Epidermal melanocyte (primary cell): ENCODE results near the gene MYH14.
A peak's percentile ranks its signal among the peaks of the same experiment; 100 is the strongest.
"Not testable (repeated sequence)": the region's sequence is repeated elsewhere in the genome, so short reads cannot be mapped to it uniquely, and the experiment has no call there.

ENCODE experiments used
- DNase-seq: peaks from one replicate; pipeline ENCODE4 v3.0.0; 2011; ENCODE audit warnings: low spot score; ENCODE audit not compliant: insufficient read length

MYH14 gene

DNA sequence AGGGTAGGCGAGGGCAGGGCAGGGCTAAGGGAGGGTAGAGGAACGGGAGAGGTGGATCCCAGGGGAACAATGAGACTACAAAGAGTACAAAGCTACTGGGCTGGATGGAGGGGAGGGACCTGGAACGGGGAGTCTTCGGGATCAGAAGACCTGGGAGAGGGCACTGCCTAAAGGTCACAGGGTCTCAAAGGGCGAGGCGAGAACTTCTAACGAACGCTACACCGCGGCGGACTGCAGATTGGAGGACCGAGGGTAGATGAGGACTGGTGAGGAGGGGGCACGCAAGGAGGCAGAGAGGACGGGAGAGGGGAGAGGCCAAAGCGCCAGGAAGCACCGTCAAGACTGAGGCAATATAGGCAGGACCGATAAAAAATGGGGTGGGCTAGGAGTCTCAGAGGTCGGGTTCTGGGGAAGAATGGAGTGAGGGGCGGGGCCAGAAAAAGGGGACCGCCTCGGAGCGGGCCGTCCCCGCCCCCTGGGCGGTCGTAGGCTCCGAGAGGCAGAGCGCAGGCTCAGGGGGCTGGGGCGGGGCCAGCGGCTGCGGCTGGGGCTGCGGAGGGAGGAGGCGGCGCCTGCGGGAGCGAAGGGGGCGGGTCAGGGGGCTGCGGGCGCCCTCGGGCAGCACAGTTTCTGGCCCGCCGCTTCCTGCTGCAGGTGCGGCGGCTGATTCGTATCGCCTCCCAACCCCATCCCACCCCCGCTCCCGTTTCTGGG is 127.1 kb downstream of the MYH14 start:
- no peak for DNase-seq

DNA sequence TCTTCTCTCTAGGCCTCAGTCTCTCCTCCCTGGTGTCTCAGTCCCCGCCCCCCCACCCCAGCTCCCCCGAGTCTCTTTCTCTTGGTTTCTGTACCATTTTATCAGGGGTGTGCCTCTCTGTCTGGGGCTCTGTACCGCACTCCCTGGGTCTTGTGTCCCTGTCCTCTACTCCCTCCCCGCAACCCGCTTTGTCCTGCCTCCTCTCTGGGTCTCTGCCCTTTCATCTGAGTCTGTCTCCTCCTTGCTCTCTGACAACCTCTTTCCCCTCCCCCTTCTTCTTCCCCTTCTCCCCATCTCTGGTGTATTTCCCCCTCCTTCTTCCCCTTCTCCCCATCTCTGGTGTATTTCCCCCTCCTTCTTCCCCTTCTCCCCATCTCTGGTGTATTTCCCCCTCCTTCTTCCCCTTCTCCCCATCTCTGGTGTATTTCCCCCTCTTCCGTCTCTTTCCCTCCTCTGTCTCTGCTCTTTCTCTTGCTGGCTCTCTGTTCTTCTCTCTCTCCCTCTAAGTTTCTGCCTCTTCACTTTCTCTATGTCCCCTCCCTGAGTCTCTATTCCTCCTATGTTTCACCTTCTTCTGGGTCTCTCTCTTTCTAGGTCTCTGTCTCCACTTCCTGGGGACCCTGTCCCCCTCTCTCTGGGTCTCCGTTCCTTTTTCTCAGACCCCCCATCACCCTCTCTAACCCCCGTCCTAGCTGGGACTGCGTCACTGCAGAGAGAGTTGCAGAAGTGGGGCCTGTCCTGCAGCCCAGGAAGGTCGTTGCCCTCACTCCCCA is 128.0 kb downstream of the MYH14 start:
- no peak for DNase-seq

DNA sequence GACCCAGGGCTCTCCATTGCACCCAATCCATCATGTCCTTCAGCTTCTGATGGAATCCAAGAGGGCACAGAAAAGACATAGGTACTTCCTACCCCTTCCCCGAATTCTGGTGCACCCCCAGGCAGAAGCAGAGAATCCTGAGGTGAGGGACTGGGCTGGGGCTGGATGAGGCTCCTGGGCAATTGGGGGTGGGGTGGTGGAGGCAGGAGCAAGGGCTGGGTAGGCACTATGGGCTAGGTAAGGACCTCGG is 128.5 kb downstream of the MYH14 start:
- DNase-seq: no peak

DNA sequence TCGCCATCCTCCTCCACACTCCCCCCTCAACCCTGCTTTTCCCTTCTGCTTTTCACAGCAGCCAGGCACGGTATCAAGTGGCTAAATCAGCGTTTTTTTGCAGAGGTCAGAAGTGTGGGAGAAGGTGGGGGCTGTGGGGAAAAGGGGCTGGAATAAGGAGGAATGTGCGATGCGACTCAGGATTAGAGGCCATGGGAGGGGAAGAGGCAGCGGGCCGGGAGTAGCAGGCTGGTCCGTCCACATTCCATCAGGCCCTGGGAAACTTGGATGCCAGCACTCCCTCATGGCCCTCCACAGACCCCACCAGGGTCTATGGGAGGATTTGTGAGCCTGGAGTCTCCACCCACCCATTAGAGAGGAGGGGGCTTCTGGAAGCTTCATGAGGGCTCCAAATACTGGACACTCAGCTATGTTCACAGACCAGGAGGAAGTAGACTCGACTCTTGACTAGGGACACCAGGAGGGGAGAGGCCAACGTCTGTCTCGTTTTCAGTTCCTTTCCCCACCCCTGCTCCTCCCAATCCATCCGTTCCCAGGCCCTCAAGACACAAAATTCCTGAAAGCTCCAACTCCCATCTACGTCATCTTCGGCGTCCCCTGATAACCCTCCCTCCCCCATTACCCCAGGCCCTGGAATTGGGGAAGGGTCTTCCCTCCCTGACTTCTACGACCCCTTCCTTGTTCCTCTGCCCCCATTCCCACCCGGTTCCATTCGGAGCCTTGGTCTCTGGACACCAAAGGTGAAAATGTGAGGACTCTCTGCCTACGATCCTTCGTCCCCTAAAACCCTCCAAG is 129.0 kb downstream of the MYH14 start:
- no peak for DNase-seq

DNA sequence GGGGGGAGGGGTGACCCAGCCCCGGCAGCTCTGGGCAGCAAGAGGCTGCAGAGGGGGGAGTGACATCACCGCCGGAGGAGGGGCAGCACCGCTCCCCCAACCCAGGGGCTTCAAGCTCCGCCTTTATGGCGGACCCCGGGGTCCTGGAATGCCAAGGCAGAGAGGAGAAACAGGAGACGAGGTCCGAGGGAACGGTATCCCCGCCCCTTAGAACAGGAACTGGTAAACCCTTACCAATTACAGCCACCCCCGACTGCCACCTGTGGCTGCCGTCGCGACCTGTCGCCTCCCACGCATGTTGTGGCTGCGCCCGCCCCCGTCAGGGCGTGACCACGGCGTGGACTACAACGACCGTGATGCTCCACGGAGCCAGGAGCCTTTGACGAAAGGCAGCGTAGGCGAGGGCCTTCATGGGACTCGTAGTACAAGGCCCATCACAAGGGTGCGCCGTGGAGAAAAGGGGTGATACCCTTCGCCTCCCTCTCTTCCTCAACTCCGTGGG is 129.9 kb downstream of the MYH14 start:
- no peak for DNase-seq

DNA sequence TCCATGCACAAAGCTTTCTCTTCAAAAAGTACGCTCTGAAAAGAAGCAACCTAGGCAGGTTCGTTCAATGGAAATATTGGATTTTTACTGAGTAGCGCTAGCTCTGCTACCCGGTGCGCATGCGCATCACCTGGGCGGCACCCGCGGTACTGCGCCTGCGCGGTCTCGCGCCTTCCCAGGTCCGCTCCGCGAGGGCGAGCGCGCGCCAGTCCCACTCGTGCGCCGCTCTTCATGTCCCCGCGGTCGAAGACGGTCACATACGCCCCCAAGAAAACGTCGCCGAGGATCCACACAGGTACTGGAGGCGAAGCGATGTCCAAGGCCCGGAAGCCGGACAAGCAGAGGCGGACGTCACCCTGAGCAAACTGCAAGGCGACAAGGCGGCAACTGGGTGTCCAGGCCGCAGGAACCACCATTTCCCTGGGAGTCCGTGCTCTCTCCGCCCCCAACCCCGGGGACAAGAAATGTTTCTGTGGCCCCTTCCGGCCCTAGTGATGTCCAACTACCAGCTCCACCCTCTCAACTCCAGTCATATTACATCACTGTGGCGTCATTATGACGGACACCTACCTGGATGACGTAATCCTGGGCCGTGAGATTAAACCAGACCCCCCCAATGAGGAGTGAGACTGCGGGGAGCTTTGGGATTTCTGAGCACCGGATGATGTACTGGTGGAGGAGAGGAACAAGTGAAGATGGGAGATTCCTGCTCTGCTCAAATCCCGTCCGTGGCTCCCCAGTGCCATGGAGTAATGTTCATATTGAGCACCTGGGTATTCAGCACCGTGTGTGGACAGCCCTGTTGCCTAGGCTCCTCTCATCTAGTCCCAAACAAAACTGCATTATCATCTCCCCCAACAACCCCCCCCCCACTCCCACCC is 130.6 kb downstream of the MYH14 start:
- peak; percentile 96 for DNase-seq

DNA sequence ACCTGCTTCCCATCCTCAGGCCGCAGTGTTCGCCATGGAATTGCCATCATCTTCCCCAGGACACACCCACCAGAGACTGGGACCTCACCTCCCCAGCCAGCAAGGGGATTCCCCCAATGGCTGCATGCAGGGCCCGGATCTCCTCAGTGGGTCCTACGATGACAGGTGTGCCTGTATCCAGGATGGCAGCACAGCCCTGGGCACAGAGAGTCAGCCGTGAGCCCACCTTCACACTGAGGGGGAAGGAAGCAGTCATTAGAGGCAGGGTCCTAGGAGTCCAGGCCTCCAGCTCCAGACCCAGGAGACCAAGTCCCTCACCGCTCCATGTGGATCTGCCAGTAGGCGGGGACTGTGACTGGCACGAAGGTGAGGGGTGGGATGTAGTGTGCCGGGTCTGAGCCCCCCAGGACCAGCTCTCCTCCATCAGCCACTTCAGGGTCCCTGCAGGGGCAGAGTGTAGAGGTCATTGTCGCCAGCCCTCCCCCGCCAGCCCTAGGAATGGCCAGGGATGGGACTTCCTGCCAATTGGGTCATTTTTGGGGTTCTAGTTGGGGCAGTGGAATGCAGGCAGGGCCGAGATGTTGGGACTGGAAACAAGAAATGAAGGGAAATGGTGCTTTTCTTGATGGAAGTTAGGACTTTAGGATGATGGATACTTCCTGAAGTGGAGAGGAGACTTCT is 131.5 kb downstream of the MYH14 start:
- no peak for DNase-seq

DNA sequence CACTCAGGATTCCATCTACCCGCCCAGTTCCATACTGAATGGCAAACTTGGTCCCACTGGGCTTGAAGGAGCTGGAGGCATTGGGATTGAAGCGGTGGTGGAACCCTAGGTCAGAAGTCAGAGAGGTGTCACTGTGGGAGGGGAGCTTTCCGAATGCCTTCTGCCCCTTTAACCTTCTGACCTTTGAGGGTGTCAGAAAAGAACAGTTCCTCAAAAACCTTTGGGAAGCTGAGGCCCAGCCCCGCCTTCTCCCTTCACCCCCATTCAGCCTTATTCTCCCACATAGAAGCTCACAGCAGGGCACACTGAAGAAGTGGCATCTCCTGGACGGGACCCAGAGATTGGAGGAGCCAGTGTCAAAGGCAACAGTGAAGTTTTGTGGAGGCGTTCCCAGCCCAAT is 133.6 kb downstream of the MYH14 start:
- DNase-seq: not testable (repeated sequence)

DNA sequence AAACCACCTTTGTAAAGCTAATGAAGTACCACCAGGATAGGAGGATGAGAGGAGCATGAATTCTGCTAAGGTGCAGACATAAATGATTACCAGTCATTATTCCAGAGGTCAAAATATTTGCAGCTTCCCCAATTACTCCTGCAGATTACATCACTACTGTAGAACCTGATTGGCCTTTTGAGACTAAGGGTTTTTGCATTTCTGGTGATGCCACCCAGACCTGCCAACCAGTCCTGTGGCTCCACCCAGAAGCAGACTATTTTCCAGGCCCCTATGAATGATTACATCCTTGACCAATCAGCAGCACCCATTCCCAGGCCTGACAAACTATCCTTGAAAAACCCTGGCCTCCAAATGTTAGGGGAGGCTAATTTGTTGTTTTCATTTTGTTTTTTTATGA is 136.9 kb downstream of the MYH14 start:
- no peak for DNase-seq

DNA sequence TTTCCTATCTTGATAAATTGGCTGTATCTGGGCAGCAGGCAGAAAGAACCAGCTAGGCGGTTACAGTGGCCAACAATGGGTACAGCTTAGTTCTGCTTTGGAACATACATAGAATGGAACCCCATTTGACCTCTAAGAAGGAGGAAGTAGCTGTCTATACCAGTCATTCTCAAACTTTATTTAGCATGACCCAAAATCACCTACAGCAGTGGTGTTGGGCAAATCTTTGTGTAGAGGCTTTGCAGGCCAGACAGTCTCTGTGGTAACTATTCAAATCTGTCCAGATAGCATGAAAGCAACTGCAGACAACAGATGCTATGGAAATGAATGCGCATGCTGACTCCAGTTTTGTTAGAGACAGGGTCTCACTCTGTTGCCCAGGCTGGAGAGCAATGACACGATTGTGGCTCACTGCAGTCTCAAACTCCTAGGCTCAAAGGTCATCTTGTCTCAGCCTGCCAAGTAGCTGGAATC is 137.7 kb downstream of the MYH14 start:
- DNase-seq: no peak

DNA sequence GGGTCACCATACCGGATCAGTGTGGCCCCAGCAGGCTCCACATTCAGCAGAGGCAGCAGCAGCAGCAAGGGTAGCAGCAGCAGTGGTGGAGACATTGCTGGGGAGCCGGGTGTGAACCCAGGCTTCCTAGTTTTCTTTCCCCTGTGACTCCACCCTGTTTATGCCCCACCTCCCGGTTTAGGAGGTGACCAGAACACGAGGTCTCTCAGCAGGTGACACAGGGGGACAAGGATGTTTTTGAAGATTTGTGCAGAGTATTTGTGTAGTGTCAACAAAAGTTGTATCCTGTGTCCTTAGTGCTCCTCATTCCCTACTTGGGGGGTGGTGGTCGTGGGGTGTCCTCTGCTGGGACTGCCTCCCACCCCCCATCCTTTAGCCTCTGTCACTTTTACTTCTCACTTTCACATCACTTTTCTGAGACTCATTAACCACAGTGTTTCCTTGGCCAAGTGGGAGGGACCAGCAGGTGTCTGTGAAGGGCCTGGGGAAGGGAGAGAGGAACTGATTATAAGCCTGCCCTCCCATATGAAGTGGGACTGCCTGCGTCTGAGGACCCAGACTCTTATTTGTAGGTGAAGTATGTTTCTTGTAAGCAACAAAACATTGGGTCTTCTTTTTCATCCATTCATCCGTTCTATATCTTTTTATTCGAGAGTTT is 141.4 kb downstream of the MYH14 start:
- no peak for DNase-seq

DNA sequence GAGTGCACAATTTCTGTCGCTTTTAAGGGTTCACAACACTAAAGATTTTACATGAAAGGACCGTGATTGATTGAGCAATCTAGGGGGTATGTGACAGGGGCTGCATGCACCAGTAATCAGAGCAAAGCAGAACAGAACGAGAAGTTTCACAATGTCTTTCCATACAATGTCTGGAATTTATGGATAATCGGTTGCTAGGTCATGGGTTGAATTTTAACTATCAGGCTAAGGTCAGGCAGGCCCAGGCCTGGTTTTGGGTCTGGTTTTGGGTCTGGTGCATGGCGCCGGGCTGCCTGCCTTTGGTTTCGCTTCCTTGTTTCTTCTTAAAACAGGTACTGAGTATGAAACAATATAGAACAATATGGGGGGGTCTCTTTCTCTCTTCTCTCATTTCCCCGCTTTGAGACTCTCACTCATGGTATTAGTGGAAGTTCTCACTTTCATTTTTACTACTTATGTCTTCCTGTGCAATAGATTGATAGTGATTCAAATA is 143.7 kb downstream of the MYH14 start:
- DNase-seq: not testable (repeated sequence)

DNA sequence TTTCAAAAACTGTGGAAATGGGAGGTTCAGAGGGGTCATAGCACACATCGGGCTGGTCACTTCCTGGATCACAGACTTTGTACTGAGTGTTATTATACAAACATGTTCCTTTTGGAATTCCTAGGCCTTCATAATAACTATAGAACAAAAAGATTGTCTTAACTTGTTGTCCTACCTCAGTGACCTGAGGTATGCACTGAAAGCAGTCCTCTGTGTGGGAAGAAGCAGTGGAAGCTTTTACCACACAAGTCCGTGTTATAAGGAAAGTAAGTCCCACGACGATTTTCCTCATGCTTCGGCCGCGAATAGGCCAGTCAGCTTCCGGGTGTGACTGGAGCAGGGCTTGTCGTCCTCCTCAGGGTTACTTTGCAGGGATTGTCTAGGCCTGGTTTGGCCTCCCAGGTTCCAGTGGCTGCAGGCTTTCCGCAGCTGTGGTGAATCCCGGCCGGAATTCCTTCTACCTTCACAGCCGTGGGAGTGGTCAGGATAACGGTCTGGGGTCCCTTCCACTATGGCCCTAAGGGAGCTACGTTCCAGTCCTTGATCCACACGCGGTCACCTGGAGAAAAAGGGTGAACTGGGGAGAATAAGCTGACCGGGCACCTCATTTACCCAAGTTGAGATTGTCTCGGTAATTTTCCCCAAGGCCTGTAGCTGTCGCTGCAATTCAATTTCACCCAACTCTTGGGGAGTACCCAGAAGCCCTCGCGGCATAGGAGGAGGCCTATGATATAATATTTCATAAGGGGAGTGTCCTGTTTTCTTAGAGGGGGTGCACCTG is 146.0 kb downstream of the MYH14 start:
- no peak for DNase-seq

DNA sequence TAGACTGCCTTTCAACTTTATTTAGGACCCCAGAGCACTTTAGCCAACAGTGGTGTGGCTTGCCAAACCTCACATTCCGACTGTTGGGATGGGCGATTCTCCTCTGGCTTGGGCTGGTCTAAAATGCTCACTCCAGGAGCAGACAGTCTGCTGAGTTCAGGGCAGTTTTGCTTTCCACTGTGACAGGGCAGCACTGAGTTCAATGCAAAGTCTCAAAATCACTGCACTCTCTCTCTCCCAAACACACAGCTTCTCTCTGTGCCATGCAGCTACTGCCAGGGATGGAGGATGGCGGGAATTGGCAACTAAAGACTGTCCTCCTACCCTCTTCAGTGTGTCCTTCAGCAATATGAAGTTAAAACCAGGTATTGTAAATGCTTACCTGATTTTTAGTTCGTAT is 148.8 kb downstream of the MYH14 start:
- no peak for DNase-seq

DNA sequence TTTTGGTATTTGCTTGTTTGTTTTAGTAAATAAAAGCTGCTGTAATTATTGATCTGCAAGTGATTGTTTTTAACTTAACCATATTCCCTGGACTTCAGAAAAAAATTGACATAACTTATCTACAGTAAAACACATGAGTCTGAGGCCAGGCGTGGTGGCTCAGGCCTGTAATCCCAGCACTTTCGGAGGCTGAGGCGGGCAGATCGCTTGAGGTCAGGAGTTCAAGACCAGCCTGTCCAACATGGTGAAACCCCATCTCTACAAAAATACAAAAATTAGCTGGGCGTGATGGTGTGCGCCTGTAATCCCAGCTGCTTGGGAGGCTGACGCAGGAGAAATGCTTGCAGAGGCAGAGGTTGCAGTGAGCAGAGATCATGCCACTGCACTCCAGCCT is 150.1 kb downstream of the MYH14 start:
- not testable (repeated sequence) for DNase-seq

DNA sequence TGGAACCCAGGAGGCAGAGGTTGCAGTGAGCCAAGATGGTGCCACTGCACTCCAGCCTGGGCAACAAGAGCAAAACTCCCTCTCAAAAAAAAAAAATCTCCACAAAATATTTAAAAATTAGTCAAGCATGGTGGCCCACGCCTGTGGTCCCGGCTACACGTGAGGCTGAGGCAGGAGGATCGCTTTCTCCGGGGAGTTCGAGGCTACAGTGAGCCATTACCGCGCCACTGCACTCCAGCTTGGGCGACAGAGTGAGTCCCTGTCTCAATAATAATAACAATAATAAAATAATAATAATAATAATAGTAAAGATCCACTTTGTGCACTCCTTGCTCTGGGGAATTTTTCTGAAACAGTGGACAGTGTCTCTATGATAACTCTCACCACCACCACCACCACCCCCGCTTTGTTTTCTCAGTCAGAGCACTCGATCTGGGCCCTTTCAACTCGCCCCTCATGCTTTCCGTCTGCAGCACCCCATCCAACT is 153.3 kb downstream of the MYH14 start:
- no peak for DNase-seq

DNA sequence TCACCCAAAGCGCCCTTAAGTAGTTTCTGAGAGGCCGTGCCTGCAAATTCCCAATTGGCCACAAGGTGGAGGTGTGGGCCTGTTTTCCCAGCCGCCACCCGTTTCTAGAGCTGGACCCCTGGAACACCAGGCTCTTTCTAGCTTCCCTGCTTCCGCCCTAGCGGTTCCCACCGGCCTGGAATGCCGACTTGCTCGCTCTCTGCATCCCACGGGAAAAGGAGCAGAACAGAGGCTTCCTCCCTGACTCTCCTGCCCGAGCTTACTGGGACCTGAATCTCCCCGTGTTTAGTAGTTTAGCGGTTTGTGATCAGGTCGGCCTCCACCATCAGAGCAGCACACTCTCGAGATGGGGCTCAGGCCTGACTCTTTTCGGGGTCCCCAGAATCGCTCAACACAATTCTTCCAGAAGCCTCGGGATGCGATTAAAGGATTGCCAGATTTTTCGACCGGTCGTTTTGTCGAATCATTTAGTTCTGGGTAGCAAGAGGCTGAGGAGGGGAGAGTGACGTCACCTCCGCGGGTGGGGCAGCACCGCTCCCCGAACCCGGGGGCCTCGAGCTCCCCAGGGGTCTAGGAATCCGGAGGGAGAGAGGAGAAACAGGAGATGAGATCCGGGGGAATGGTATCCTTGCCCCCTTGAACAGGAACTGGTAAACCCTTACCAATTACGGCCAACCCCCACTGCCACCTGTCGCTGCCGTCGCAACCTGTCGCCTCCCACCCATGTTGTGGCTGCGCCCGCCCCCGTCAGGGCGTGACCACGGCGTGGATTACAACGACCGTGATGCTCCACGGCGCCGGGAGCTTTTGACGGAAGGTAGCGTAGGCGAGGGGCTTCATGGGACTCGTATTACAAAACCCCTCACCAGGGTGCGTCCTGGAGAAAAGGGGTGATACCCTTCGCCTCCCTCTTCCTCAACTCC is 154.0 kb downstream of the MYH14 start:
- no peak for DNase-seq
